ENCODE results near the gene MSH4. TPM values are rescaled to one million over a fixed set of nuclear protein-coding genes. Genes with fewer than 3 reads are reported as not detected.
"Not testable (repeated sequence)": the region's sequence is repeated elsewhere in the genome, so short reads cannot be mapped to it uniquely, and the experiment has no call there.

Gene MSH4
- total RNA-seq, 1 experiment from 2014 or later = 1.0 TPM

DNA sequence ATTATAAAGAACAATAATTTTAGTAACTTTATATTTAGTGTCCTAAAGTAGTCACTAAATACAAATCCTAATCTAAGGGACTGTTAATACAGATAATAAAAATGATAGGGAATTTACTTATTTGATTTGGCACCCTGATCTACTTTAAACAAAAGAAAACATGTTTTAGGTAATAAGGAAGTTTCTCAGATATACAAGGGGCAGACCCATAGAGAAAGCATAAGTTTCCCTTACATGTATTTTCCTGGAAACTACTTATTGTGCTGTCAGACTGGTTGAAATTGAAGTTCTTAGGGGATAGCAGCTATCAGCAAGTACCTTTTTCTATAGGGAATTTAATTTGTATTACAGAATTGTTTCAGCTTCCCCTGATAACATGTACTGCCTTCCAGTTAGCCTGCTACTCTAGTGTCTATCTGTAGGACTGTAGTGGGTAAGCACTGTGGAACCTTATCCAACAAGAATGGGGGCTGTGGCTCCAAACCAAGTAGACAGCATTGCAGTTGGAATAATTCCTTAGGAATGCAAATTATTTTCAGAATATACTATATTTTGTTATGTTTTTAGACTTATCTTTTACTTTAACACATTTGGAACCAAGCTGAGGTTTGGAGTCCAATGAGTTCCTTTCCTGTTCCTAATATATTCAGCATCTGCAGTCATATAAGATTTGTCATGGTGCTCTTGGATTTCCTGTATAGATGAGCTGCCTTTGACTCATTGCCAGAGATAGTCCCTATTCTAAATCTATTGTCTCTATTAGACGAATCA is 14.7 kb downstream of the MSH4 start:
- BruUV-seq (replicated peaks) = no TSS peak
- Histone ChIP-seq H3K36me3 (ENCODE audit: insufficient read depth, low read length, poor library complexity, severe bottlenecking) (no peaks in the 10 kb centered on the region), H3K4me1 (ENCODE audit: insufficient read depth, low read length, poor library complexity, severe bottlenecking) (peaks cover 25% of the 10 kb centered on the region), H3K9me3 (ENCODE audit: low read depth, low read length, poor library complexity, severe bottlenecking) (no peaks in the 10 kb centered on the region), H3K27ac (ENCODE audit: low read depth, low read length, poor library complexity, severe bottlenecking) (peak overlapping the region; percentile 85), H3K4me3 (ENCODE audit: low read depth, low read length, poor library complexity, severe bottlenecking) (no peak overlapping the region), H3K27me3 (replicated peaks; ENCODE audit: insufficient read depth, low read depth, low read length, poor library complexity) (no peaks in the 10 kb centered on the region)
- ChIA-PET POLR2A (ENCODE audit: low non-redundant PET) (interaction anchor here (0.9 kb wide), 1 partner anchor 26 kb away, joined by 3 read pairs; the partner anchor contains the start of gene RABGGTB), CTCF (no interaction called here)
- intact Hi-C loops (cut with micrococcal nuclease; ENCODE audit: unreplicated experiment) = no loop called here
- DNase-seq (ENCODE audit: low spot score) = peak; percentile 90
- no peak for TF ChIP-seq EZH2 (IDR thresholded peaks at IDR 0.05; ENCODE audit: borderline replicate concordance, low read depth, low read length, poor library complexity, severe bottlenecking)
- TF ChIP-seq, protein P1, sequence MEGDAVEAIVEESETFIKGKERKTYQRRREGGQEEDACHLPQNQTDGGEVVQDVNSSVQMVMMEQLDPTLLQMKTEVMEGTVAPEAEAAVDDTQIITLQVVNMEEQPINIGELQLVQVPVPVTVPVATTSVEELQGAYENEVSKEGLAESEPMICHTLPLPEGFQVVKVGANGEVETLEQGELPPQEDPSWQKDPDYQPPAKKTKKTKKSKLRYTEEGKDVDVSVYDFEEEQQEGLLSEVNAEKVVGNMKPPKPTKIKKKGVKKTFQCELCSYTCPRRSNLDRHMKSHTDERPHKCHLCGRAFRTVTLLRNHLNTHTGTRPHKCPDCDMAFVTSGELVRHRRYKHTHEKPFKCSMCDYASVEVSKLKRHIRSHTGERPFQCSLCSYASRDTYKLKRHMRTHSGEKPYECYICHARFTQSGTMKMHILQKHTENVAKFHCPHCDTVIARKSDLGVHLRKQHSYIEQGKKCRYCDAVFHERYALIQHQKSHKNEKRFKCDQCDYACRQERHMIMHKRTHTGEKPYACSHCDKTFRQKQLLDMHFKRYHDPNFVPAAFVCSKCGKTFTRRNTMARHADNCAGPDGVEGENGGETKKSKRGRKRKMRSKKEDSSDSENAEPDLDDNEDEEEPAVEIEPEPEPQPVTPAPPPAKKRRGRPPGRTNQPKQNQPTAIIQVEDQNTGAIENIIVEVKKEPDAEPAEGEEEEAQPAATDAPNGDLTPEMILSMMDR (conservative IDR thresholded peaks at IDR 0.05; ENCODE audit: low read depth, low read length) = no peak

DNA sequence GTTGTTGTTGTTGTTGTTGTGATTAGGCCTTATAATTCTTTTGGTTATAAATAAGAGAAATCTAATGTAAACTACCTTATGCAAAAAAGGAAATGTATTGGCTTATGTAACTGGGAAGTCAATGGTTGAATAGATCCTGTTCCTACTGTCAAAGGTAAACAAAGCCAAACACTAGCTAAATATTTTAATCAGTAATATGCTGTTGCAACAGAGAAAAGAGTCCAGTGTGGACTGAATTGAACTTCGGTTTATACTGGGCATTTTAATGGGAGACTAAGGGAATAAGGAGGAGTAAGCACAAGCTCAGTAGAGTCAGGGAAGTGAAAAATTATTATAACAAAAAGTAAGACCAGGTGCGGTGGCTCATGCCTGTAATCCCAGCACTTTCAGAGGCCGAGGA is 15.4 kb downstream of the MSH4 start:
- H3K9me3 ChIP-seq (ENCODE audit: low read depth, low read length, poor library complexity, severe bottlenecking) = no peaks in the 10 kb centered on the region
- no TSS peak for BruUV-seq (replicated peaks)
- peaks cover 25% of the 10 kb centered on the region for H3K4me1 ChIP-seq (ENCODE audit: insufficient read depth, low read length, poor library complexity, severe bottlenecking)
- intact Hi-C loops (cut with micrococcal nuclease; ENCODE audit: unreplicated experiment) = no loop called here
- H3K27me3 ChIP-seq (replicated peaks; ENCODE audit: insufficient read depth, low read depth, low read length, poor library complexity) = no peaks in the 10 kb centered on the region
- H3K27ac ChIP-seq (ENCODE audit: low read depth, low read length, poor library complexity, severe bottlenecking) = peak overlapping the region; percentile 85
- no peaks in the 10 kb centered on the region for H3K36me3 ChIP-seq (ENCODE audit: insufficient read depth, low read length, poor library complexity, severe bottlenecking)
- no peak overlapping the region for H3K4me3 ChIP-seq (ENCODE audit: low read depth, low read length, poor library complexity, severe bottlenecking)
- no peak for DNase-seq (ENCODE audit: low spot score)
- ChIA-PET CTCF (no interaction called here), POLR2A (ENCODE audit: low non-redundant PET) (interaction anchor here (0.9 kb wide), 1 partner anchor 26 kb away, joined by 3 read pairs; the partner anchor contains the start of gene RABGGTB)
- TF ChIP-seq EZH2 (IDR thresholded peaks at IDR 0.05; ENCODE audit: borderline replicate concordance, low read depth, low read length, poor library complexity, severe bottlenecking) = no peak
- TF ChIP-seq, protein P1 (conservative IDR thresholded peaks at IDR 0.05; ENCODE audit: low read depth, low read length) = no peak

DNA sequence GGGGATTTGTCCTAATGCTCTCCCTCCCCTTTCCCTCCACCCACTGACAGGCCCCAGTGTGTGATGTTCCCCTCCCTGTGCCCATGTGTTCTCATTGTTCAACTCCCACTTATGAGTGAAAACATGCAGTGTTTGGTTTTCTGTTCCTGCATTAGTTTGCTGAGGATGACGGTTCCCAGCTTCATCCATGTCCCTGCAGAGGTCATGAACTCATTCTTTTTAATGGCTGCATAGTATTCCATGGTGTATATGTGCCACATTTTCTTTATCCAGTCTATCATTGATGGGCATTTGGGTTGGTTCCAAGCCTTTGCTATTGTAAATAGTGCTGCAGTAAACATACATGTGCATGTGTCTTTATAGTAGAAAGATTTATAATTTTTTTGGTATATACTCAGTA is 26.9 kb downstream of the MSH4 start:
- POLR2A ChIA-PET (ENCODE audit: low non-redundant PET); H3K27me3 ChIP-seq (replicated peaks; ENCODE audit: insufficient read depth, low read depth, low read length, poor library complexity); H3K4me3 ChIP-seq (ENCODE audit: low read depth, low read length, poor library complexity, severe bottlenecking); H3K9me3 ChIP-seq (ENCODE audit: low read depth, low read length, poor library complexity, severe bottlenecking); BruUV-seq (replicated peaks); H3K36me3 ChIP-seq (ENCODE audit: insufficient read depth, low read length, poor library complexity, severe bottlenecking); H3K27ac ChIP-seq (ENCODE audit: low read depth, low read length, poor library complexity, severe bottlenecking); CTCF ChIA-PET; intact Hi-C loops (cut with micrococcal nuclease; ENCODE audit: unreplicated experiment); H3K4me1 ChIP-seq (ENCODE audit: insufficient read depth, low read length, poor library complexity, severe bottlenecking); DNase-seq (ENCODE audit: low spot score): not testable (repeated sequence)
